Midbrain (tissue), 1 donor: ENCODE data around the gene SYNPO2L.
"Not testable (repeated sequence)": the region's sequence is repeated elsewhere in the genome, so short reads cannot be mapped to it uniquely, and the experiment has no call there.

Experiments used
- DNase-seq: peaks from one replicate; lab custom pipeline; 2025; lab: John Stamatoyannopoulos, UW

The SYNPO2L gene

GRCh38 chr10:73655990-73656298, at the start of gene SYNPO2L:
Gene SYNPO2L, minus strand, starts transcription at chr10:73656029. Its CDS starts 107 bp downstream, at chr10:73655922.
- DNase-seq = no peak

- DNase-seq = not testable (repeated sequence)
These were observed 48.1 kb upstream of the SYNPO2L start for GRCh38 chr10:73703924-73704323.

GRCh38 chr10:73698819-73699218, 43.0 kb upstream of the SYNPO2L start:
- not testable (repeated sequence) for DNase-seq

- DNase-seq = not testable (repeated sequence)
These were observed 41.9 kb upstream of the SYNPO2L start, which contains the start of gene AGAP5 for GRCh38 chr10:73697675-73698159. Gene AGAP5, minus strand, starts transcription at chr10:73698109. Its CDS starts 354 bp downstream, at chr10:73697755.

GRCh38 chr10:73695302-73695701, 39.5 kb upstream of the SYNPO2L start:
- not testable (repeated sequence) for DNase-seq

- not testable (repeated sequence) for DNase-seq
These were observed 34.9 kb upstream of the SYNPO2L start for GRCh38 chr10:73690755-73691154.

- not testable (repeated sequence) for DNase-seq
These were observed 33.8 kb upstream of the SYNPO2L start for GRCh38 chr10:73689596-73689995.

GRCh38 chr10:73687641-73688040, 31.8 kb upstream of the SYNPO2L start:
- DNase-seq = not testable (repeated sequence)

- not testable (repeated sequence) for DNase-seq
These were observed 18.7 kb upstream of the SYNPO2L start for GRCh38 chr10:73674546-73674945.

- DNase-seq = not testable (repeated sequence)
These were observed 12.5 kb upstream of the SYNPO2L start for GRCh38 chr10:73668378-73668777.

GRCh38 chr10:73666153-73666809, 10.5 kb upstream of the SYNPO2L start:
- not testable (repeated sequence) for DNase-seq

- DNase-seq = not testable (repeated sequence)
These were observed 9.8 kb upstream of the SYNPO2L start for GRCh38 chr10:73665581-73665980.

GRCh38 chr10:73664156-73665040, 8.6 kb upstream of the SYNPO2L start:
- not testable (repeated sequence) for DNase-seq

- DNase-seq = not testable (repeated sequence)
These were observed 7.8 kb upstream of the SYNPO2L start for GRCh38 chr10:73663621-73664020.

GRCh38 chr10:73662705-73663104, 6.9 kb upstream of the SYNPO2L start:
- DNase-seq = not testable (repeated sequence)

GRCh38 chr10:73655257-73655989, 406 bp downstream of the SYNPO2L start:
- DNase-seq = no peak

- no peak for DNase-seq
These were observed 2.1 kb downstream of the SYNPO2L start for GRCh38 chr10:73653701-73654100.

- DNase-seq = no peak
These were observed 2.6 kb downstream of the SYNPO2L start for GRCh38 chr10:73653195-73653594.

- peak; percentile 9 for DNase-seq
These were observed 5.1 kb downstream of the SYNPO2L start for GRCh38 chr10:73650537-73651331.

- no peak for DNase-seq
These were observed 5.8 kb downstream of the SYNPO2L start for GRCh38 chr10:73649876-73650536.
